ENCODE measurements around the gene HMGCR.

The HMGCR gene

DNA sequence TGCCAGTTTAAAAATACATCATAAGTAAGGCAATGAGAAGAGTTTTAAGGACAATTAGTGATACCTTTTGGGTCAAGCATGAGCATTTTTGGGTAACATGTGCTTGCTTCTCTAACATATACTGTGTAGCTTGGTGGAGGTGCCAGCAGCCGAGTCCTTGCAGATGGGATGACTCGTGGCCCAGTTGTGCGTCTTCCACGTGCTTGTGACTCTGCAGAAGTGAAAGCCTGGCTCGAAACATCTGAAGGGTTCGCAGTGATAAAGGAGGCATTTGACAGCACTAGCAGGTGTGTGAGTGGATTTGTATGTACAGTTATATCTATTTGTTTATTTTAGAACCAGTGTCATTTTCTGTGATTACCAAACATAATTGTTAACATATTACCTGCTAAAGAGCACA, 18.2 kb downstream of the HMGCR start:
- TF ChIP-seq, protein P1, sequence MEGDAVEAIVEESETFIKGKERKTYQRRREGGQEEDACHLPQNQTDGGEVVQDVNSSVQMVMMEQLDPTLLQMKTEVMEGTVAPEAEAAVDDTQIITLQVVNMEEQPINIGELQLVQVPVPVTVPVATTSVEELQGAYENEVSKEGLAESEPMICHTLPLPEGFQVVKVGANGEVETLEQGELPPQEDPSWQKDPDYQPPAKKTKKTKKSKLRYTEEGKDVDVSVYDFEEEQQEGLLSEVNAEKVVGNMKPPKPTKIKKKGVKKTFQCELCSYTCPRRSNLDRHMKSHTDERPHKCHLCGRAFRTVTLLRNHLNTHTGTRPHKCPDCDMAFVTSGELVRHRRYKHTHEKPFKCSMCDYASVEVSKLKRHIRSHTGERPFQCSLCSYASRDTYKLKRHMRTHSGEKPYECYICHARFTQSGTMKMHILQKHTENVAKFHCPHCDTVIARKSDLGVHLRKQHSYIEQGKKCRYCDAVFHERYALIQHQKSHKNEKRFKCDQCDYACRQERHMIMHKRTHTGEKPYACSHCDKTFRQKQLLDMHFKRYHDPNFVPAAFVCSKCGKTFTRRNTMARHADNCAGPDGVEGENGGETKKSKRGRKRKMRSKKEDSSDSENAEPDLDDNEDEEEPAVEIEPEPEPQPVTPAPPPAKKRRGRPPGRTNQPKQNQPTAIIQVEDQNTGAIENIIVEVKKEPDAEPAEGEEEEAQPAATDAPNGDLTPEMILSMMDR (IDR thresholded peaks at IDR 0.05; ENCODE audit: control insufficient read depth, extremely low read depth, insufficient read depth) = no peak
- no peak overlapping the region for H3K4me3 ChIP-seq (ENCODE audit: low read depth, low read length)
- no peak for DNase-seq (ENCODE audit: low read depth)

DNA sequence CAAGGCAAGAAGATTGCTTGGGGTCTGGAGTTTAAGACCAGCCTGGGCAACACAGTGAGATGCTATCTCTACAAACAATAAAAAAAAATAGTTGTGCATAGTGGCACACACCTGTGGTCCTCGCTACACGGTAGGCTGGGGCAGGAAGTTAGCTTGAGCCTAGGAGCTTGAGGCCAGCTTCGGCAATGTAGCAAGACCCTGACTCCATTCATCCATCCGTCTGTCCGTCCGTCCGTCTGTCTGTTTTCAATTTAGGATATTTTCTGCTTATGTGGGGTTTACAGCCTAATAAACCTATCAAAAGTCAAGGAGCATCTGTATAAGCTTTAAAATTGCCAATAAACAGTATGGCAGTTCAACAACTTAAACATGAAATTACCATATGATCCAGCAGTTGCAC, 19.7 kb downstream of the HMGCR start:
- TF ChIP-seq, protein P1 (IDR thresholded peaks at IDR 0.05; ENCODE audit: control insufficient read depth, extremely low read depth, insufficient read depth) = no peak

DNA sequence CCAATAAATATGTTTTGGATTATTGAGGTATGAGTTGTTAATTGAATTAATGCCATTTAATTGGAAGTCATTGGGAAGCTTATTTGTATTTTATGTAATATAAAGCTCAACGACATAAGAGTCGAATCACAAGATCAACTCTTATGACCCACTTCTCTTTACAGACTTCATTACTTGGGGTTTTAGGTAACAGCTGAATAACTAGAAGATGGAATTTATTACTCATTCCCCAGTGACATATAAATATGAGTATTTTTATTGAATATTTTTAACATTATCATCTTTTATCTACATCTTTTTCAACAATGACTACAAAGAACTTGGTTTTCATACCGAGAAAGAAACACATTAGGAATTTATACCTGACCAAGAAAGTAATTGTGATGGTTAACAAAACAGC, 21.1 kb downstream of the HMGCR start:
- TF ChIP-seq, protein P1 (IDR thresholded peaks at IDR 0.05; ENCODE audit: control insufficient read depth, extremely low read depth, insufficient read depth) = no peak
- H3K4me3 ChIP-seq (ENCODE audit: low read depth, low read length) = no peak overlapping the region
- DNase-seq (ENCODE audit: low read depth) = no peak

More for the DNA sequence above, 19.7 kb downstream of the HMGCR start:
- no peak overlapping the region for H3K4me3 ChIP-seq (ENCODE audit: low read depth, low read length)
- peak; percentile 77 for DNase-seq (ENCODE audit: low read depth)

DNA sequence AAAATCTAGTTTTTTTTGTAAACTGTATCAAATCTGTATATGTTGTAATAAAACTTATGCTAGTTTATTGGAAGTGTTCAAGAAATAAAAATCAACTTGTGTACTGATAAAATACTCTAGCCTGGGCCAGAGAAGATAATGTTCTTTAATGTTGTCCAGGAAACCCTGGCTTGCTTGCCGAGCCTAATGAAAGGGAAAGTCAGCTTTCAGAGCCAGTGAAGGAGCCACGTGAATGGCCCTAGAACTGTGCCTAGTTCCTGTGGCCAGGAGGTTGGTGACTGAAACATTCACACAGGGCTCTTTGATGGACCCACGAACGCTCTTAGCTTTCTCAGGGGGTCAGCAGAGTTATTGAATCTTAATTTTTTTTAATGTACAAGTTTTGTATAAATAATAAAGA, 24.3 kb downstream of the HMGCR start:
- TF ChIP-seq, protein P1 (IDR thresholded peaks at IDR 0.05; ENCODE audit: control insufficient read depth, extremely low read depth, insufficient read depth) = no peak
- DNase-seq (ENCODE audit: low read depth) = peak; percentile 70
- H3K4me3 ChIP-seq (ENCODE audit: low read depth, low read length) = no peak overlapping the region; the same call in 1 of the 2 replicates

DNA sequence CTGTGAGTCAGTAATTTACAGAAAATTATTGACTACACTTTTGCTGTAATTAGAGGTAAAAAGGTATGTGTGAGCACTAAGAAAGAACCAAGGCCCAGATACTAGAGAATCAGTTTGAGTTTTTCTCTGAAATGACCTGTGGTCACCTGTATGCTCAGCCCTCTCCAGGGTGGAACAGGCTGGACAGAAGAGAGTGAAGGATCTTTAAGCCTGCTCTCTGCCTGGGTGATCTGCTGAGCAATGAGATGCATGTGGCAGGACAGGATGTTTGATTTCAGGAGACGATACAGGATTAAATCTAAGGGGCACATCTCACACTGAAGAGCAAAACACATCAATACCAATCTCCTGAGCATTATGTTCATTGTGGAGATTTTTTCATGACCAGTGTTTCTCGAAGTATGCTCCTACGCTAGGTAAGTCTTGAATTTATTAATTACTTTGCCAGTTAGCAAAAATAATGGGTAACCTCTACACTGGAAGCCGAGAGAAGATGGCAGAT, 25.5 kb downstream of the HMGCR start:
- H3K4me3 ChIP-seq (ENCODE audit: low read depth, low read length) = no peak overlapping the region
- no peak for DNase-seq (ENCODE audit: low read depth)
- TF ChIP-seq, protein P1 (IDR thresholded peaks at IDR 0.05; ENCODE audit: control insufficient read depth, extremely low read depth, insufficient read depth) = no peak

DNA sequence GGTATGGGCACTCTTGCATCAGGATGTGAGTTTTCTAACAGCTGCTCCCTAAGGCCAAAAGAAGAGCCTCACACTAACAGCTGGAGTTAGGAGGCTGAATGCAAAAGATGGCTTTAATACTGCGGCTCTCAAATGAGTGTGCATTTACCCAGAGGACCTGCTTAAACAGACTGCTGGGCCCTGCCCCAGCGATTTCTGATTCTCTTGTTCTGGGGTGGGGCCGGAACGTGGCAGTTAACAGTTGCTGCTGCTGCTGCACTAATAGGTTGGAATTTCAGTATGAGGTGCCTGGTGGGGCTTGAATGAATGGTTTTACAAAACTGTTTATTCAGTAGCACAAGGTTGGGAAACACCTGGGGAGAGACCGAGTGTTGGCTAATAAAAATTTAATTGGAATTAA, 26.1 kb downstream of the HMGCR start:
- no peak overlapping the region for H3K4me3 ChIP-seq (ENCODE audit: low read depth, low read length)
- TF ChIP-seq, protein P1 (IDR thresholded peaks at IDR 0.05; ENCODE audit: control insufficient read depth, extremely low read depth, insufficient read depth) = no peak
- no peak for DNase-seq (ENCODE audit: low read depth)

Data from LNCaP clone FGC (cell line).